Measurements from ENCODE around the gene TSFM.

Gene TSFM

DNA sequence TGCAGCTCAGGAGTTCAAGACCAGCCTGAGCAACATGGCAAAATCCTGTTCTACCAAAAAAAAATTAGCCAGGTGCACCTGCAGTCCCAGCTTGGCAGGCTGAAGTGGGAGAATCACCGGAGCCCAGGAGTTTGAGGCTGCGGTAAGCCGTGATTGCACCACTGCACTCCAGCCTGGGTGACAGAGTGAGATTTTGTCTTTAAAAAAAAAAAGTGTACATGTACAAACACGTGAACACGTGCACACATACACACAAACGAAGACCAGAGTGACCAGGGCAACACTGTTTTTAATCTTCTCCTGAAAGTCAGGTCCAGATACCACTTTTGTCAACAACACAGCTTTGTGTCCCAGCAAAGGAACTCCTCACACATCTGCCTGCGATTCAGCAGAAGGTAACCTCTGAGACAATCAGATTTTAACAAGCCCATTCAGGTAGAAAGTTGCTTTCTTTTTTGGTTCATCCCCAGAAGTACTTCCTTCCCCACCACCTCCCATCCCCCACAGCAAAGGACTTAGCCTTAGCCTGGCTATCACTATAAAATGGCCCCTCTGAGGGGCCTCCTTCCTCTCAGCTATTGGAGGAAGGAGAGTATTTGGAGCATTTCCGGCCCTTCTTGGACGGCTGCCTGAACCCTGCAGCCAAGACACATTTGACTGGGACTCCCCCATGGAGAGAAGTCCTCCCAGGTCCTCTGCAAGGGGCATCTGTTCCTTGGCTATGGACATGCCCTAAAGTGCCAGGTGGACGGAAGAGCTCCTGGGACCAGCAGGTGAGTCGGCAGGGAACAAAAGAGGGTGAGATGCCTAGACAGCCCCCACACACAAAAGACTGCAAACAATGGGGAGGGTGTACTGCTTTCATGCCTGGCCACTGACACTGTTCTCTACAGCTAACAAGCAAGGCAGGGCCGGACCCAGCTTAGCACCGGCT lies 54.1 kb downstream of the TSFM start:
- DNase-seq, result peak; percentile 93

DNA sequence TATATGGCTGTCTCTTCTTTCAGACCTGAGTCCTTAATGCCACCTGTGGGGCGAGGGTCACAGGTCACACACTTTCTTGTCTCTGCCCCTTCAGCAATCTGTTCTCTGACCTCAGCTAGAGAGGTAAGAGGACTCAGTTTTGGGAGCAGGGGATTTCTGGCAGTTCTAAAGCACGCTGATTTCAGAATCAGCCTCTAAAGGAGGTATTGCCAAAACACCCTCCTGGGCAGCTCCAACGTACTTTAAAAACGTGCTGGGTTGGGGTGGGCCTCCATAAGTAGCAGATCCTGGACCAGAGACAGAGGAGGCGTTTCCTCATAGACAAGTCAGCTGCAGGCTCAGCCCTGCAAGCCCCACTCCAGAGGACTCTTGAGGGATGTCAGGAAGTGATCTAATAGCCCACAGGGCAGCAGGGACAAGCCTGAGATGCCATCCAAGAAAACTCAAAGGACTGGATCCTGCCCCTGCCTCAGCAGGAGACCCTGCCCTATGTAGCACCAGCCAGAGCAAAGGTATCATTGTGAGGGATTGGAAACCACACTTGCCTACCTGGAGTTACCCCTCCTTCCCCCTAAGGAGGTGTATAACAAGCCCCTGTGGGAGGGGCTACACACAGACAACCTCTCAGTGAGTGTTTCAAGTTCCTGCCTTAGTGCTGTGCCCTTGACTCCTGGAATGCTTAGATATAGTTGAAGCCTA lies 55.4 kb downstream of the TSFM start:
- peak; percentile 6 for DNase-seq

DNA sequence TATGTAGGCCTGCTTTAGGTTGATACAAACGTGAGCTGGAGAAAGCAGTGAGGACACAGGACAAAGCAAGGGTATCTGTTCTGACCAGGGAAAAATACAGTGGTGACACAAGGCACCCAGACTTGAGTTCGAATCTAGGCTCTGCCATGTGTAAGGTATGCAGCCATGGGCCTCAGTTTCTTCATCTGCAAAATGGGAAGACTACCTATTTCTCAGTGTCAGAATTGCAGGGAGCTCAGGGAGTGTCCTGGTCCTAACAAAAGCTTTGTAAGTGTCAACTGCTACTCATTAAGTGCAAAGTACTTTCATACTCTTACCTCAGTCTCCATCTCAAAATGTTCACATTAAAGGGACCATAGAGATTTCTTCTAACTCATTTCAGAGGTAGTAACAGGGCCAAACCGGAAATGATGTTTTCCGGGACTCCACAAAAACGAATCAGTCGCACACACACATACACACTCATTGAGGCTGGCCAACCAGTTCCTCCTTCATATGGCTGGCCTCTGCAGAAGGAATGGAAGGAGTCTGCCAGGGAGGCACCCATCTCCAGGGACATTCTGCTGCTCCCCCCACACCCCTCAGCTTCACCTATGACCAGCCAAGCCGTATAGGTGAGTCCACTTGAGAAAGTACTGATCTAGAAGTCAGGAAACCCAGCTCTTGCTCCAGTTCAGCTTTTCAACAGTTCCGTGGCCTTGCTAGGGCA lies 56.2 kb downstream of the TSFM start:
- DNase-seq, result no peak

GRCh38 chr12:57839996-57840395 lies 57.4 kb downstream of the TSFM start:
- DNase-seq, result peak; percentile 24

- no peak for DNase-seq
Measured at GRCh38 chr12:57840726-57841125, 58.1 kb downstream of the TSFM start.

GRCh38 chr12:57841445-57841844 lies 58.9 kb downstream of the TSFM start:
- no peak for DNase-seq

GRCh38 chr12:57842342-57843294 lies 60.0 kb downstream of the TSFM start:
- DNase-seq, result no peak

GRCh38 chr12:57844709-57845477 lies 62.3 kb downstream of the TSFM start:
- peak; percentile 14 for DNase-seq

GRCh38 chr12:57845478-57846284 lies 63.1 kb downstream of the TSFM start:
- DNase-seq, result peak; percentile 66

- peak; percentile 52 for DNase-seq
Measured at GRCh38 chr12:57846285-57846576, 63.6 kb downstream of the TSFM start.

DNA sequence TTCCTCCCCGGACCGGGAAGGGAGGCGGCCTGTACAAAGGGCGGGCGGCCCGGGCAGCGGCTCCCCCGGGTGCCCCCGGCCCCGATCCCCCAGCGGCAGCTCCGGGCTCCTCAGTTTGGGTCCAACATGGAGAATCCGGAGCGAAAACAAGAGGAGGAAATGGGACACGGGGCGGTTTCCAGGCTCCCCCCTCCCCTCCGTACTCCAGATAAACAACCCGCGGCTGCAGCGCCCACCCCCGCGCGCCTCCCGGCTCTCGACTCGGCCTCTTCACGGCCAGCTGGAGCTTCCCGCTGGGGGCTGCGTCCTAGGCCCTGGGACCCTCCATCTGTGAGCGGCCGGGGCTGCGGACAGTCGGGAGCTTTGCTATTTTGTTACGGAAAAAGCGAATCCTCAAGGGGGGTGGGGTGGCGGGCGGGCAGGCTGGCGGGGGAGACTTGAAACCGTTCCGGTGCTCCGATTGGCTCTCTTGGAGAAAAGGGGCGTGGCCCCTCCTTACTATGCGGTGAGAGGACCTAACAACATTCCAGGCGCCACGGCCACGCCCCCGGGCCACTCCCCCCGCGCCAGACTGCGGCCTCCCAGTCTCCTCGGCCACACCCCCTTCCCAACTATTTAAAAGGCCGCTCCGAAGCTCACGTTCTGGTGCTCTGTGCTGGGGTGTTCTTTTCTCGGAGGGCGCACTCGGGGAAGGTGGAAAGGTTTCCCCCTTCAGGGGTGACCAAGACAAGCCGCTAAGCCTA lies 64.2 kb downstream of the TSFM start, which contains the start of gene CTDSP2:
Gene CTDSP2, minus strand, starts transcription at position 153 of the 743 bp plus-strand sequence. CDS start 294 bp downstream, outside the sequence.
- peak; percentile 99 for DNase-seq

Measured in NCI-H146 (cell line).